ENCODE data around the gene FAM209A.
A peak's percentile ranks its signal among the peaks of the same experiment; 100 is the strongest.
"Not testable (repeated sequence)": the region's sequence is repeated elsewhere in the genome, so short reads cannot be mapped to it uniquely, and the experiment has no call there.

Gene FAM209A

GRCh38 chr20:56524444-56524843, at the start of gene FAM209A:
FAM209A (plus strand) TSS chr20:56524744; CDS start chr20:56524809, 65 bp downstream.
- not testable (repeated sequence) for DNase-seq

DNA sequence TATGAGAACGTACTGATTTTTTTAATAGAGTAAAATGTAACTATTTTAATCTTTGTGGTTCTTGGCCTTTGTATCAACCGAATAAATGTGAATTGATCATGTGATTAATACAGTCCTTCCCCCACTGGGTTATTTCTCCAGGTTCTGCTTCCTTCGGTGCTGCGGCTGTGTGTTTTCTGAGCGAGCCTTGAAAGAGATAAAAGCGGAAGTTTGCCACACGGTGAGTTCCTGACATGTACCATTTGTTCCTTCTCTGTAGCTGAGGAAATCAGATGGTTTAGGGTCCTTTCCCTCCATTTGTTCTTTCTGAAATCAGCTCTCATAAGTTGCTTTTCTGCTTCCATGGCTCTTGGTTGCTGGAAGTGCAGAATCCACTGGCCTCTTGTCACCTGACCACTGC, 40.6 kb upstream of the FAM209A start:
- DNase-seq, result no peak

DNA sequence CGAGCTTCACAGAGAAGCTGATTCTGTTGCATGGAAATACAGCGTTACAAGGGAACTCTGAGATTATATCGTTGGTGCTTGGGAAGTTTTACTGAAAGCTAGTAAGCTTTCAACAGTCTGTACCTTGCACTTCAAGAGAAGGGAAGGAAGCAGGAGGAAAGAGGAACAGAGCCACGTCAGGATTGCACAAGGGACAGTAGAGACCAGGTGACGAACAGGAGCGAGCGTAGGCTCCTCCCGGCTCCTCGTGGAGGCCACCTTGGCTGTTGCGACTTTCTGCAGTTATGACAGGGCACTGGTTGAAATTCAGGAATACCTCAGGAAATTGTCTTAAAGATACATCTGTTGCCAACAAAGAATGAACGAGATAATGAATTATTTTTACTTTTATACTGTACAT, 37.3 kb upstream of the FAM209A start:
- no peak for DNase-seq

DNA sequence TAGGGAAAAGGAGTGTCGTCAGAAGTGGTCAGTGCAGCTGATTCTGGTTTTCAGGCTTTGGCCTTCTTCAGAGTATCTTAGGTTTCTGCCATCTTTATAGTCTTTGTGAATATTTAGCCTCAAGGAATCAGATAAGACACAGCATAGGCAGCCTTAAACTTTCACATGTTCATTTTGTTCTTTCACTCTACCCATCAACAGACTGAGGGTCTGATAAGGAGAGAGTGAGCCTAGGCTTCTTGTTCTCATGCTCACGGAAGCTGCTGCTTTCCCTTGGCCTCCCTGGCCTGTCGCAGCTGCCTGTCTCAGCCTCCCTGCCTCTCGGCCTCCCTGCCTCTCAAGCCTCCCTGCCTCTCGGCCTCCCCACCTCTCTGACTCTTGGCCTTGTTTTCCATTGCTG, 36.0 kb upstream of the FAM209A start:
- no peak for DNase-seq

DNA sequence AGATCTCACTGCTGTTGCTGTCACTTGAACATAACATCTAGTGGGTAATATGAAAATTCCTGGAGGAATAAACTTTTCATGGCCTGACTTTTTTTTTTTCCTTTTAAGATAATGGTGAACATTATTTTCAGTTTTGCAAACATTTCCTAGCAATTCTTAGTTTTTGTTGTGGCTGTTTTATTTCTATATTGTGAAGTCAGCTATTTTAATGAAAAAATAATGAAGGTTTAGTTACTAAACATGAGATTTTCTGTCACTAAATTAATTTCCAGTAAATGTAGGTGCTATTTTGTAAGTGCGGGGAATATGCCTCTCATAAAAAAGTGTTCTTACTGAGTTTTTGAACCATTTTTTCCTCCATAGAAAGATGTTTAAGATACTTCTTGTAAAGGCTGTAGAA, 23.4 kb upstream of the FAM209A start:
- DNase-seq, result no peak

DNA sequence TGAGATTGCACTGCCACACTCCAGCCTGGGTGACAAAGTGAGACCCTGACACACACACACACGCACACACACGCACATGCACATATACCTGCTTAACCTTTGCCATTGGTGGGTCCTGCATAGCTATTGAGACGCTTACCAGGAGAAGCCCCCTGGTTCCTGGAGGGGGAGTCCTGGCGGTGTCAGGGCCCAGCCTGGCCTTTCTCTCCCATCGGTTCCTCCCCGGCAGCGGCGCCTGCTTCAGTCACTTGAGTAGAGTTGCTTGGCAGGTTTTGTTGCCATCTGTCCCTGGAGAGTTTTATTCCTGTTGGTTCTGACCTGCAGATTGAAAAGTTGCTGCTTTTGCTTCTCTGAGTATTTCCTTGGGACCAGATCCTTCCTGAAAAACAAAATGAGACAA, 20.6 kb upstream of the FAM209A start:
- DNase-seq, result no peak

GRCh38 chr20:56504373-56505005, 20.1 kb upstream of the FAM209A start:
- DNase-seq, result peak; percentile 12

- no peak for DNase-seq
Observed at GRCh38 chr20:56506103-56506502, 18.4 kb upstream of the FAM209A start.

GRCh38 chr20:56511926-56512325, 12.6 kb upstream of the FAM209A start:
- DNase-seq, result no peak

DNA sequence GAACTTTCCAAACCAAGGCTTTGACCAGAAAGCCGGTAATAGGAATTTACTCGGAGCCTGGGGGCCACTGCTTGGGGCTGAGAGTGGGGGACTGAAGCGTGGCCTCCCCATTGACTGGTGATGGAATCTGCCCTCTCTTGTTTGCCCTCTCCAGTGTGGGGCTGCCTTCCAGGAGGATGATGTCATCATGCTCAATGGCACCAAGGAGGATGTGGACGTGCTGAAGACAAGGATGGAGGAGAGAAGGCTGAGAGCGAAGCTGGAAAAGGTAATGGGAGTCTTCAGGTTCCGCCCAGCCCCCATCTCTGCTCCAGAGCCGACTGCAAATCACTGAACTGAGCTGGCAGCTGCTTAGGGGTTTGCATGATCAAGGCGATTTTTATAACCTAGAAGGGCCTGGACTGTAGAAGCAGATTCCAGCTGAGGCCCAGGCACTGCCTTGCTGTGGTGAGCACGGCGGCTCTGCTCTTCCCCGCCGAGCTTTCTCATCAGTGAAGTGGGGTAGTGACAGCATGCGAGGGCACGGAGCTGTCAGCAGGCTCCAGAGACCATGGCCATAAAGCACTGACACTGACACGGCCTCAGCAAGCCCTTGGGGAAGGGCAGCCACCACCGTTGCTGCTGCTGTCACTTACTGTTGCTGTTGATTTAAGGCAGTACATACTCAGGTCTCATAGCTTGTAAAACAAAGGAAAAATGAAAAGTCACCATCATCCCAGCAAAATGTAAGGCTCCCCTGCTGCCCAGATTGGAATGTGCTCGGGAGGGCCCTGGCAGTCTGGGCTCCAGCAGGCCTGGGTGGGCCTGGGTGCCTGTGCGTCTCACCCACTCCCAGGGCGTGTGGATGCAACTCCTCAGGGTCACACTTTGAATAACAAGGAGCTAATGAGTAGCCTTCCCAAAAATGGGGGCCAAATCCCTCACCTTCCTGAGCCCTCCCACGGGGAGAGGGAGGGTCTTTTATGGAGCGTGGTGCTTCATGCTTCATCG, 11.1 kb upstream of the FAM209A start:
- no peak for DNase-seq

GRCh38 chr20:56516631-56517030, 7.9 kb upstream of the FAM209A start:
- no peak for DNase-seq

GRCh38 chr20:56517211-56517610, 7.3 kb upstream of the FAM209A start:
- DNase-seq, result no peak

DNA sequence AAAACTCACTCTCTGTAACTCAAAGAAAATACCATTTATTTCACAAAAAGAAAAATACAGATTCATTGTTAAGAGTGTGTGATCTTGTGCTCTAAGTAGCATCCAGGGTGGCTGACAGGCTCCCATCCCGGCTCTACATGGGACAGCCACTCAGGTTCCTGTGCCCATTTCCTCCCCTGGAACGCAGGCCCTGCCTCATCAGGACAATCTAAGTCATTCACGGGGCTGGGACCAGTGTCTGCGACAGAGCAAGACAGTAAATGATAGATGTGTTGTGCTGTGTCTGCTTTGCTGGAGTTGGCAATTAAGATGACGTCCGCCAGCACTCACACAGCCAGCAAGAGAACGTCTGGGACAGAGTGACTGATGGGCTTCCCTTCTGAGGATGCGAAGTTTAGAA, 6.9 kb upstream of the FAM209A start:
- no peak for DNase-seq

GRCh38 chr20:56518126-56518525, 6.4 kb upstream of the FAM209A start:
- DNase-seq, result no peak

GRCh38 chr20:56518721-56519398, 5.7 kb upstream of the FAM209A start:
- DNase-seq, result no peak

DNA sequence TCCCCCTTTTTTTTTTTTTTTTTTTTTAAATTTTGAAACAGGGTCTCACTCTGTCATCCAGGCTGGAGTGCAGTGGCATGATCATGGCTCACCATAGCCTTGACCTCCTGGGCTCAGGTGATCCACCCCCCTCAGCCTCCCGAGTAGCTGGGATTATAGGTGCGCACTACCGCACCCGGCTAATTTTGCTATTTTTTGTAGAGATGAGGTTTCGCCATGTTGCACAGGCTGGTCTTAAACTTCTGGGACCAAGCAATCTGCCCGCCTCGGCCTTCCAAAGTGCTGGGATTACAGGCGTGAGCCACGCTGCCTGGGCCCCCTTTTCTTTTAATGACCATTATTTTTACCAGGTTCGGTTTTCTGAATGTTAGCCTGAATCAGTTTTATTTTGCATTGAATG, 5.0 kb upstream of the FAM209A start:
- DNase-seq, result no peak

GRCh38 chr20:56520180-56520579, 4.4 kb upstream of the FAM209A start:
- no peak for DNase-seq

DNA sequence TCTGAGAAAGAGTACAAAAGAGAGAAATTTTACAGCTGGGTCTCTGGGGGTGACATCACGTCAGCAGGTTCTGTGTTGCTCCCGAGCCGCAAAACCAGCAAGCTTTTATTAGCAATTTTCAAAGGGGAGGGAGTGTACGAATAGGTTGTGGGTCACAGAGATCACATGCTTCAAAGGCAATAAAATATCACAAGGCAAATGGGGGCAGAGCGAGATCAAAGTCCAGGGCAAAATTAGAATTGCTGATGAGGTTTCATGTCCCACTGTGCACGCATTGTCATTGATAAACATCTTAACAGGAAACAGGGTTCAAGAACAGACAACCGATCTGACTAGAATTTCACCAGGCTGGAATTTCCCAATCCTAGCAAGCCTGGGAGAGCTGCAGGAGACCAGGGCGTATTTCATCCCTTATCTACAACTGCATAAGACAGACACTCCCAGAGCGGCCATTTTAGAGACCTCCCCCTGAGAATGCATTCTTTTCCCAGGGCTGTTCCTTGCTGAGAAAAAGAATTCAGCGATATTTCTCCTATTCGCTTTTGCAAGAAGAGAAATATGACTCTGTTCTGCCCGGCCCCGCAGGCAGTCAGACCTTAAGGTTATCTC, 3.7 kb upstream of the FAM209A start:
- not testable (repeated sequence) for DNase-seq

GRCh38 chr20:56522311-56522710, 2.2 kb upstream of the FAM209A start:
- no peak for DNase-seq

- DNase-seq, result no peak
Observed at GRCh38 chr20:56527521-56527920, 3.0 kb downstream of the FAM209A start.

GRCh38 chr20:56532946-56533345, 8.4 kb downstream of the FAM209A start, which contains the start of gene FAM209B:
FAM209B (plus strand) TSS chr20:56533246; CDS start chr20:56533342, 96 bp downstream.
- DNase-seq, result not testable (repeated sequence)

DNA sequence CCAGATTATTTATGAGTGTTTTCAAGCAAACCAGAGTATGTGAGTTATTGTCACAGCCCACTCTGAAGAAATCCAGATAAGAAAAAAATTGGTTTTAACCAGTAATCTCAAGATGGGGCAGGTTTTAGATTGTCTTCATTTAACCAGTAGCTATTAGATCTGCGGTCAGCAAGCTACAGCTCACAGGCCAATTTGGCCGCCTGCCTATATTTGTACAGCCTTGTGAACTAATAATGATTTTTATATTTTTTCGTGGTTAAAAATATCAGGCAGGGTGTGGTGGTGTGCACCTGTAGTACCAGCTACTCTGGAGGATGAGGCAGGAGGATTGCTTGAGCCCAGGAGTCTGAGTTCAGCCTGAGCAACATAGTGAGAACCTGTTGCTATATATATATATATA, 13.5 kb downstream of the FAM209A start:
- DNase-seq, result no peak

- no peak for DNase-seq
Observed at GRCh38 chr20:56540415-56540814, 15.9 kb downstream of the FAM209A start.

Data from activated gamma-delta T cell treated with Interleukin-2 at 50 U/mL for 16 hours (primary cell).